Measurements from ENCODE around the gene FLYWCH2. TPM values are rescaled to one million over a fixed set of nuclear protein-coding genes. Genes with fewer than 3 reads are reported as not detected.

Gene FLYWCH2
- total RNA-seq, 1 experiment from 2014 or later: 16.5 TPM

GRCh38 chr16:2905988-2906387 is 23.0 kb downstream of the FLYWCH2 start:
- Histone ChIP-seq H4K5ac (ENCODE audit: insufficient read length, low read depth, low read length) (no peak overlapping the region), H3K18ac (ENCODE audit: insufficient read length, low read depth, low read length) (peak overlapping the region; percentile 11), H2AFZ (ENCODE audit: low read length) (no peak overlapping the region), H3K14ac (ENCODE audit: insufficient read depth, low read length) (no peak overlapping the region), H2BK12ac (ENCODE audit: insufficient read length, low read depth, low read length) (no peak overlapping the region), H3K9ac (ENCODE audit: extremely low read depth, insufficient read length, low read length) (no peak overlapping the region), H3K4me2 (ENCODE audit: insufficient read depth, insufficient read length, low read length) (no peak overlapping the region), H3K4ac (ENCODE audit: low read depth, low read length) (no peak overlapping the region), H3K79me1 (ENCODE audit: insufficient read depth, low read depth, low read length, poor library complexity, severe bottlenecking) (no peaks in the 10 kb centered on the region), H2BK20ac (ENCODE audit: low read depth, low read length, poor library complexity, severe bottlenecking) (no peak overlapping the region), H3K27me3 (ENCODE audit: insufficient read depth, low read length) (no peaks in the 10 kb centered on the region), H3K23me2 (ENCODE audit: insufficient read length, low read depth, low read length, poor library complexity, severe bottlenecking) (peaks cover 7% of the 10 kb centered on the region), H3K23ac (ENCODE audit: insufficient read length, low read depth, low read length) (no peak overlapping the region), H4K91ac (ENCODE audit: insufficient read length, low read depth, low read length) (no peak overlapping the region), H4K20me1 (ENCODE audit: control insufficient read depth, insufficient read depth, insufficient read length) (no peaks in the 10 kb centered on the region), H2BK5ac (ENCODE audit: insufficient read length, low read length) (no peak overlapping the region), H2BK15ac (ENCODE audit: low read depth, low read length) (no peak overlapping the region), H3T11ph (ENCODE audit: low read length) (no peak overlapping the region), H4K8ac (replicated peaks; ENCODE audit: insufficient read length, low read depth, low read length) (no peak overlapping the region), H2BK120ac (ENCODE audit: low read depth, low read length, poor library complexity, severe bottlenecking) (no peak overlapping the region), H3K56ac (ENCODE audit: insufficient read length, low read depth, low read length) (no peak overlapping the region), H3K4me1 (ENCODE audit: insufficient read depth, low read length) (no peaks in the 10 kb centered on the region), H3K27ac (ENCODE audit: insufficient read length, low read depth, low read length) (no peak overlapping the region), H3K9me3 (ENCODE audit: control insufficient read depth, low read depth, low read length) (no peaks in the 10 kb centered on the region), H3K79me2 (ENCODE audit: insufficient read depth, low read length) (no peaks in the 10 kb centered on the region), H2AK5ac (ENCODE audit: insufficient read length, low read length) (no peak overlapping the region)
- Mint-ChIP-seq H3K9me3 (peaks cover 9 to 14% of the 10 kb centered on the region in 2 experiments), H3K4me3 (peak overlapping the region; percentile 5 to 65), H3K4me1 (peaks cover 10 to 13% of the 10 kb centered on the region in 2 experiments), H3K27me3 (ENCODE audit: low read depth) (peaks cover 10% of the 10 kb centered on the region), H3K27ac (peak overlapping the region in 2 of 3 experiments; percentile 37 to 88; a peak in 3 of 7 replicates), H3K36me3 (ENCODE audit: insufficient read depth in 1 of 3, low read depth in 3 of 3) (peaks cover 0 to 2% (median 0%) of the 10 kb centered on the region in 3 experiments; a peak in 1 of 7 replicates)
- no peak for DNase-seq
- TF ChIP-seq CTCF (conservative IDR thresholded peaks at IDR 0.05): no peak
- WGBS (ENCODE audit: extremely low coverage, insufficient read length, low lambda C conversion rate): no CpG with 5 or more reads among the region's 12 CpGs

Measured in H9 (cell line).